Glomerular visceral epithelial cell (primary cell): ENCODE data around the gene TRAK1.

Experiments used
- DNase-seq: peaks from one replicate; pipeline ENCODE4 v3.0.0-alpha.2; 2016; ENCODE audit errors: extremely low spot score

TRAK1 gene

DNA sequence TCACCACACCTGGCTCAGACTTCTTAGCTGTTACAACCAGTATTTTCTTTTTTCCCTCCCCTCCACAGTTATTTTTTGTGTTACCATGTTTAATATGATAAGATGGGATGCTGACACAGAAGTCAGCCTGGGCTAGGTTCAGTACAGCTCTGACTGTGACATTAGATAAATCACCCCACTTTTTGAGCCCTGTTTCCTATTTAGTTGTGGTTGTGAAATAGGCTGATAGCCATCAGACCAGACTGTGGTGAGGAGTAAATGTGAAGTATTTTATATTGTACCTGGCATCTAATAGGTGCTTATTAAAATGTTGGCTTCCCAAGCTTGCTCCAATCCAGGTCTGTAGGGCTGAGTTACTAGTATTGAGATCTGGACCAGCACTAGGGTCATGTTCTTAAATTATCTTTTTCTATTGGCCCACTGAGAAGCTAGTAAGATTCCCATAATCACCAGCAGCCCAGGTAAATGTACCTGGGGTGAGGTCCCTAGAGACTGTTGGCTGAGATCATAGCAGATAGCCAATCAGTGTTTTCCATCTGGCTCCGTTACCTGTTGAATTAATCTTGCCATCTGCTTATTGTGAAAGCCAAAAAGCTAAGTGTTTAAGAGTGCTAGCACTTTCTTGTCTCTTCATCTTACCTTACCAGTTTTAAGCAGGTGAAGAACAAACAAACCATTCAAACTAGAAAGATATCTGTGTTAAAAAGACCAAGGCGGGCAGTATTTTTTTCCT lies 113.9 kb downstream of the TRAK1 start:
- no peak for DNase-seq

- DNase-seq, result no peak
Observed at GRCh38 chr3:42205800-42206514, 114.8 kb downstream of the TRAK1 start.

GRCh38 chr3:42209917-42210316 lies 118.8 kb downstream of the TRAK1 start:
- no peak for DNase-seq

- no peak for DNase-seq
Observed at GRCh38 chr3:42210726-42211125, 119.6 kb downstream of the TRAK1 start.

DNA sequence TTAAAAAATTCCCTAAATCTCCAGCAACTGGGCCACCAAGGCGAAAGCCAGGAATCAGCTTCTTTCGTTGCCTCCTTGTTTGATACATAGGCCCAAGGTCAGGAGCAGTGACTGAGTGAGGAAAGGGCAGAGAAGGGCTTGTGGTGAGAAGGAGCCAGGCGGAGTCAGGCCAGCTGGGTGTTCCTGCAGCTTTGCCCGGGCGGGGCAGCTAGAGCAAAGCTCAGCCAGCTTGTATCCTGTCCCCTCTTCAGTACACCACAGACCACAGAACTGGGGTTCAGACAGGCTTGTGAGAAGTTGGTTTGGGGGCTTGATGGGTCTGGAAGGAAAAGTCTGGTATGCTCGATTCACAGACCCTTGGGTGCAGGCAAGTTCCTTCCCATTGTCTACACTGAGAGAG lies 122.3 kb downstream of the TRAK1 start:
- DNase-seq, result no peak

DNA sequence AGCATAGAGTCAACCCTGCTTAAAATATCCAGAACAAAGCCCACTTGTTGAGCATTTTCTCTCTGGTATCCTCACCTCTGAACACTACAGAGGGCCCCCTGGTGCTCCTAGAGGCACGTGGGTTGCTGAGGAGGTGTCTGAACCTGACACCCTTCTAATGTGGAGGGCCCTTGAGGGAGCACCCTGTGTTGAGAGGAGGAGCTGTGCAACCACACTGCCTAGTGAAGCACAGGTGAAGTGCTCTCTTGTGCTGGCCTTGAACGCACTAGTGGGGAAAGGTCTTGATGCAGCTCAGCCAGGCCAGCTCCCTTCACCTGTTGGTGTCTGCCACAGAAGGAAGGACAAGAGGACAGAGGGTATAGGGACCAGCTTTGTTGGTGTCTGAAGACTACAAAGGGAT lies 122.9 kb downstream of the TRAK1 start:
- no peak for DNase-seq

DNA sequence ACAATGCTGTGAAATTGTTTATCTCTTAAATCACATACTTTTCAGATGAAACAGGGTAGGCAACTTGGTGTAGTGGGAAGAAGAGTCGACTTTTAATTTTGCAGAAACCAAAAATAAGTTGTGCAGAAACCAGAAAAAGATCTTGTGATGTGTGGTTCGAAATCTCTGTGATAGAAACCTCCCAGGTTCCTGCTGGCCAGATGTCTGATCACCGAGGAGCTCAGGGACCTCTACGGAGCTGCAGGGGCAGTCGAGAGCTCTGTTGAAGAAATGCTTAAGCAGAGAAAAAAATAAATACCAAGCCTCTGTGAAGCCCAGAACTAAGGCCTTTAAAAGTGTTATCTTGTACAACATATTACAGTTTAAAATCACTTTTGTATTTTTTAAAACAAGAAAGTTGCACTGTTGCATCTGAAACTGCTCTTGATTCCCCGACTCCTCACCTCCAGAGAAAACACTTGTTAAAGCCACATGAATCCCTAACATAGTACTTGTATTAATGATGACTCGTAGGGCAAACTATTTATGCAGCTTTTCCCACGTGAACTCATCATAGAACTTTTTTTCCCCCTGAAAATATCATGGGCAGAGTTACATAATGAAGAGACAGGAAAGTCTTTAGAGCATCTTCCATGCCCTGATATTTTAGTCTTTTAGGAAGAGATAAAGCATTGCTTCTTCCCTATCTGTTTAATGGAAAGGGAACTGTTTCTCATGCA lies 123.6 kb downstream of the TRAK1 start:
- DNase-seq, result no peak

GRCh38 chr3:42216302-42216701 lies 125.1 kb downstream of the TRAK1 start:
- no peak for DNase-seq

DNA sequence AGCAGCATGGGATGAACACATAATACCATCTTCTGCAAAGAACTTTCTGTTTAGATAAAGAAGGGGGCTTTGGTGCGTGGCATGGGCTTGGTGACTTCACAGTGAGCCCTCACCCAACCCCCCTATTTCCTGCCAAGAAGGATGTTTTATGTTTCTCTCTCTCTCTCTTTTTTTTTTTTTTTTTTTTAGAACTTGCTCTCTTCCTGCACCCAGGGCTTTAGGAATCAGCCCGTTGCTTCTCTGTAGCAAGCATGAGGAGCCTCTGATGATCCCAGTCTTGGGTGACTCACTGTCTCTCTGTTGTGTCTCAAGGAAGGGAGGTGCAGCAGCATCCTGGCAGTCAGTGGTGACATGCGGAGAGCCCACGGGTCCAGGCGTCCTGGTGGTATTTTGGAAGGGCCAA lies 125.8 kb downstream of the TRAK1 start:
- peak; percentile 33 for DNase-seq

DNA sequence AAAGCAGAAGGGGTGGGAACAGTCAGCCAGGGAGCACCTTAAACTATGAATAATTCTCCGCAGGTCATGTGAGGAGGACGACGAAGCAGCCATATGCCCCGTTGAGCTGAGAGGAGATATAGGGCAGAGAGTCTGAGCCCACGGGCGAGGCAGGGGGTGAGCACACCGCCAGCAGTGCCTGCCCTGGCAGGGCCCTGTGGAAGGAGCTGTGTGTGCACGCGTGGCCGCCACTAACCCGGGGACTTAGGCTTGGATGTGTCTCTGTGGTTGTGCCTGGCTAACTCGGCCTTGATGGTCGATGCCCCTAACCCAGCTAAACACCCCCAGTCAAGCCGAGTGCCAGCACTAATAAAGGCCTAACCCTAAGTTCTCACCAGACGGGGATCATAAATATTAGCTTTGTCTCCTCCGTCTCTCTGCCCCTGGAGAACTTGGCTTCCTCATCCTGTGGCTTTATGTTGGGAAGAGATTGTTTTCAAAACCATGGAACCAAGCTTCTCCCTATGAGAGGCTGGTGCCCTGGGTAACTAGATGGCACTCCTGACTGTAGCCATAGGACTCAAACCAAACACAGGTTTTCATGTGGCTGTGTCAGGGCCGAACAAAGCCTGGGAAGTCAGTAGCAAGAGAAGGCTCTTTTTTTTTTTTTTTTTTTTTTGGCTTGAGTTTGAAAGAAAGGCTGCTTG lies 129.4 kb downstream of the TRAK1 start:
- DNase-seq, result no peak

DNA sequence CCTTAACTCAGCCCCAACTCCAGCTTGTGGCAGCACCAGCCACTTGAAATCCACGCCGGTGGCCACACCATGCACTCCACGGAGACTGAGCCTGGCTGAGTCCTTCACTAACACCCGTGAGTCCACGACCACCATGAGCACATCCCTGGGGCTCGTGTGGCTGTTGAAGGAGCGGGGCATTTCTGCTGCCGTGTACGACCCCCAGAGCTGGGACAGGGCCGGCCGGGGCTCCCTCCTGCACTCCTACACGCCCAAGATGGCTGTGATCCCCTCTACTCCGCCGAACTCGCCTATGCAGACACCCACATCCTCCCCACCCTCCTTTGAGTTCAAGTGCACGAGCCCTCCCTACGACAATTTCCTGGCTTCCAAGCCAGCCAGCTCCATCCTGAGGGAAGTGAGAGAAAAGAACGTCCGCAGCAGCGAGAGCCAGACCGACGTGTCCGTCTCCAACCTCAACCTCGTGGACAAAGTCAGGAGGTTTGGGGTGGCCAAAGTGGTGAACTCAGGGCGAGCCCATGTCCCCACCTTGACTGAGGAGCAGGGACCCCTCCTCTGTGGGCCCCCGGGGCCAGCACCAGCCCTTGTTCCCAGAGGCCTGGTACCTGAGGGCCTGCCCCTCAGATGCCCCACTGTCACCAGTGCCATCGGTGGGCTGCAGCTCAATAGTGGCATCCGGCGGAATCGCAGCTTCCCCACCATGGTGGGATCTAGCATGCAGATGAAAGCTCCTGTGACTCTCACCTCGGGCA lies 132.0 kb downstream of the TRAK1 start:
- no peak for DNase-seq

GRCh38 chr3:42224178-42224577 lies 133.0 kb downstream of the TRAK1 start:
- no peak for DNase-seq

DNA sequence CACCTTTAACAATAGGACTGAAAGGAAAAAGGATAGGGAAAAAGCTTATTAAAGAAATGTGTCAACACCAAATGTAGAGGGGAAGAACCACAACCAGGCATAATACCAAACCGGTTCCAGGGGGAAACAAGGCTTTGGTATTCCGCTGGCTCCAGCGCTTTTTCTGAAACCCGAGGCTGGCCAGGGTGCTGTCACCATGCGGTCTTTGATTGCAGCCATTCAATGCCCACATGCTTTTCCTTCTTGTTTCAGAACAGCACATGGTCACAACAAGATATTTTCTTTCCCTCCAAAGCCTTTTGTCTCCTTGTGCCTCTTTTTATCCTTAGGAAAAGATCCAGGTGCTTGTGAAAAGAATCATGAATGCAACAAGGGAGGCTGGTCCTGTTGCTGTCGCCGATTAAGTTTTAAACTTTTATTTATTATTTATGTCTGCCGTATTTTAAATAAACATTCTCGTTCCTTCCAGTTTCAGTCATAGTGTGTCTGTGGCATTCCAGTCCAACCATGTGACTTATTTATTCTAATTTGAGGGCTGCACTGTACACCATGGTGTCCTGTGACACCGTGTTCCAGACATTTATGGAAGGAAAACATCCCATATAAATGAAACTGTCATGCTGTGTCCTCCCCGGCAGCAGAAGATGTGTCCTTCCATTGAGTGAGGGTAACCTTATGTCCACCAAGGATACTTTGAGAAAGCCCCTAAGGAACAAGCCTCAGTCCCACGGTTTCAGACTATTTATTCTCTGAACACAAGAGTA lies 133.7 kb downstream of the TRAK1 start:
- no peak for DNase-seq

DNA sequence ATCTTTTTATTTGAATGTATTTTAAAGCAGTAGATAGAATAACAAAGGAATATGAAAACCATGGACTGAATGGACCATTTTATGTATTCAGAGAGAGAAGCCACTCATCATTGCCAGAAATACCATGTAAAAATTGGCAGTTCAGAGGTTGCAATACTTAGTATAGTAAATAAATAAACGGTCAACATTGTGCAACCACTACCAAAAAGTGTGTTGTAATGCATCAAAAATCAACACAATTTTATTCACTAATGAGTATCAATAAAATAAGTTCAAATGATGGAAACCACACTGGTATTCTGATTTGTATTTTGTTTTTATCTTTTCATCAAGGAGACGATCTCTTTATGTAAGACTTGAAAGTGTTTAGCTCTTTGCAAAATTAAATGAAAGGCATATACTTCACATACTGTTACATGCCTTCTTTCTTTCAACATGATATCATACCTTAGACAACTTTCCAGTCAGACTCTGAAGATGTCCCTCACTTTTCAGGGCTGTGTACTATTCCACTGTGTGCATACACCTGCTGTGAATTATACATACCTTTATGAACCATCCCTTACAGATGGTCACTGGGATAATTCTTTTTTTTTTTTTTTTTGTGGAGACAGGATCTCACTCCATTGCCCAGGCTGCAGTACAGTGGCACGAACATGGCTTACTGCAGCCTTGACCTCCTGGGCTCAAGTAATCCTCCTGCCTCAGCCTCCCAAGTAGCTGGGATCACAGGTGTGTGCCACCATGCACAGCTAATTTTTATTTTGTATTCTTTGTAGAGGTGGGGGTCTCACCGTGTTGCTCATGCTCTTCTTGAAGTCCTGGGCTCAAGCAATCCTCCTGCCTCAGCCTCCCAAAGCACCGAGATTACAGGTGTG lies 134.6 kb downstream of the TRAK1 start:
- no peak for DNase-seq

DNA sequence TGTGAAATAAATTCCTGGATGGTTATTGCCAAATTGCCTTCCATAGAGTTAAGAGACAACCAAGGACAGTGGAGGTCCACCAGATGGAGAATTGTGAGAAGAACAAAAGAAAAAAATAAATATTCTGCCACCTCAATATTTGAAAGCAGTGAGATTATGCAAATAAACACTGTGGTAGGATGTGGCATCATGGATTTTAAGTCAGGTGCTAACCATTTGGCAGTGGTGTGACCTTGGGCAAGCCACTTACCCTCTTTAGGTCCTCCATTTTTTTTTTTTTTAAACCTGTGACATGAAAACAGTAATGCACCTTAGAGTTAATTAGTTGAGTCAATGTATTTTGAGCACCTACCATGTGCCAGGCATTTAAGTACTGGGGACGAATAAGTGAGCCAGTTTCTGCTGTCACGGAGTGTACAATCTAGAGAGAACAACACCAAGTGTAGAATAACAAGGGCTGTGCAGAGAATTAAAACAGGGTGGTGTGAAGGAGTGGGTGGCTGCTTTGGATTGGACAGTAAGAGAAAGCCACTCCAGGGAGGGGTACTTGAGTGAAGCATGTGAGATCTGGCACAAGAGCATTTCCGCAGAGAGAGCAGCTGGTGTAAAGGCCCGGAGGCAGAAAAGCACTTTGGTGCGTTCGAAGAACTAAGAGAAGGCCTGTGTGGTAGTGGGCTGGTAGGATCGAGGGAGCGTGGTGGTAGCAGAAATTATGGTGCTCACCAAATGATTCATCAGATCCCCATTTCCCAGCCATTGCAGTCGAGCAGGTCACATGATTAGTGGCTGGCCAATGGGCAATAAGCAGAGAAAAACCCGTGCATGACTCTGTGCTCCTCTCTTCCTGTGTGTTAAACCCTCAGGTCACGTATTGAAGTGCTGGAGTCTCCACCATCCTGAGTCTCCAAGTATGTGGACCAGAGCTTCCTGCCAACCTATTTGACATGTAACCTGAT lies 135.6 kb downstream of the TRAK1 start:
- DNase-seq, result no peak

GRCh38 chr3:42228796-42229195 lies 137.6 kb downstream of the TRAK1 start:
- DNase-seq, result peak; percentile 12

DNA sequence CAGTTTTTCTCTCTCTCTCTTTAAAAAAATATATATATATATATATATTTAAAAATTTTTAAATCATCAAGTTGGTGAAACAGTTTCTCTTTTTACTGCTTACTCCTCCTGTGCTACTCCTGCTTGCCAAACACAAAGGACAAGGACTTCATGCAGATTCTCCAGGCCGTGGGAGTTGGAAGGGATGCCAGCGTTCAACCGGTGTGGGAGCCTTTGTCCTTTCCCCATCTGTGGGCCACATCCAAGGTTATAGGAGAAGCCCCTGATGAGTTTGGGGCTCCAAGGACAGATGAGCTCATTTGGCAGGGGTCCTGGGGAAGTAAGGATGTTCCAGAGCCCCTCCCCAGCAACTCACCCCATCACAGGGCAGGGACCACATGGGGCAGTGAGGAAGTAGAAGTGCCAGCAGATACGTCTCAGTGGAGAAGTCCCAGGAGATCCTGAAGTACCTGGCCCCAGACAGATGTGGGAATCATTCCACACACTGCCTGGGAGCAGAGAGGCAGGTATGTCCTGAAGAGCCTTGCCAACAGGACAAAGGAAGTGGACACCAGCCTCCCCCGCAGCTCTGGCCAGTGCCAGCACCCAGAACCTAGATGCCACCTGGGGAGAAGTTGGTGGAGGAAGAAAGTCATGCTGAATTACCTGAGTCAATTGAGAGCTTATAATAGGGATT lies 138.2 kb downstream of the TRAK1 start:
- no peak for DNase-seq
